ENCODE data around the gene SKIC8. TPM values are rescaled to one million over a fixed set of nuclear protein-coding genes. Genes with fewer than 3 reads are reported as not detected.

SKIC8 gene
- total RNA-seq, 4 donors from 2014 or later = 9.0 to 51.4 (median 44.1) TPM

DNA sequence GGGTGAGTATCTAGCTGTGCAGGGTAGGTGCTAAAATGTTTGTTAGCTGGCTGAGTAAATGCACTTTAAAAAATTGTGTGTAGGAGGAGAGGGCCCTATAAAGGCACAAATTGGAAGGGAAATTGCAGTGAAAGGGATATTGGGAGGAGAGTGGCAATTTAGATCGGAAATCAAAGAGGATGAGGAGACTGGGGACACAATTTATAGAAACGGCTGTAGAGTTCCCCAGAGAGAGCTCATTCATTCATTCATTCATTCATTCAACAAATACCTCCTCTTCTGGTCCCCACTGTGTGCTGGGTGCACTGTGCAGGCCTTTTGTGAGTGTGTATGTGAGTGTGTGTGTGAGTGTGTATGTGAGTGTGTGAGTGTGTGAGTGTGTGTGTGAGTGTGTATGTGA lies 32.6 kb downstream of the SKIC8 start:
- Histone ChIP-seq H3K4me1 (peaks cover 13 to 24% (median 17%) of the 10 kb centered on the region in 4 donors), H3K27ac (peak overlapping the region in 2 of 4 donors; percentile 20 to 89), H3K27me3 (no peaks in the 10 kb centered on the region), H3K9me3 (no peaks in the 10 kb centered on the region), H3K36me3 (no peaks in the 10 kb centered on the region), H3K4me3 (no peak overlapping the region)
- 65 to 82% methylated on average over 2 of the region's 2 CpGs for WGBS, 2 donors (ENCODE audit: low coverage in 1 of 2)
- TF ChIP-seq, protein P1, sequence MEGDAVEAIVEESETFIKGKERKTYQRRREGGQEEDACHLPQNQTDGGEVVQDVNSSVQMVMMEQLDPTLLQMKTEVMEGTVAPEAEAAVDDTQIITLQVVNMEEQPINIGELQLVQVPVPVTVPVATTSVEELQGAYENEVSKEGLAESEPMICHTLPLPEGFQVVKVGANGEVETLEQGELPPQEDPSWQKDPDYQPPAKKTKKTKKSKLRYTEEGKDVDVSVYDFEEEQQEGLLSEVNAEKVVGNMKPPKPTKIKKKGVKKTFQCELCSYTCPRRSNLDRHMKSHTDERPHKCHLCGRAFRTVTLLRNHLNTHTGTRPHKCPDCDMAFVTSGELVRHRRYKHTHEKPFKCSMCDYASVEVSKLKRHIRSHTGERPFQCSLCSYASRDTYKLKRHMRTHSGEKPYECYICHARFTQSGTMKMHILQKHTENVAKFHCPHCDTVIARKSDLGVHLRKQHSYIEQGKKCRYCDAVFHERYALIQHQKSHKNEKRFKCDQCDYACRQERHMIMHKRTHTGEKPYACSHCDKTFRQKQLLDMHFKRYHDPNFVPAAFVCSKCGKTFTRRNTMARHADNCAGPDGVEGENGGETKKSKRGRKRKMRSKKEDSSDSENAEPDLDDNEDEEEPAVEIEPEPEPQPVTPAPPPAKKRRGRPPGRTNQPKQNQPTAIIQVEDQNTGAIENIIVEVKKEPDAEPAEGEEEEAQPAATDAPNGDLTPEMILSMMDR (IDR thresholded peaks at IDR 0.05) = no peak
- TF ChIP-seq EP300 (IDR thresholded peaks at IDR 0.05; ENCODE audit: low read depth) (no peak), POLR2AphosphoS5 (IDR thresholded peaks at IDR 0.05) (no peak), POLR2A (IDR thresholded peaks at IDR 0.05) (no peak)
- in situ Hi-C loops (cut with MboI; ENCODE audit: low pct_ligation_motif_present in 1 of 4, low pct_unique_long_range_greater_than_20kb in 1 of 4, low sequenced_read_pairs in 3 of 4) (no loop called here), intact Hi-C loops (cut with DNase I; ENCODE audit: low total_unique reads) (no loop called here)
- no peak for DNase-seq

DNA sequence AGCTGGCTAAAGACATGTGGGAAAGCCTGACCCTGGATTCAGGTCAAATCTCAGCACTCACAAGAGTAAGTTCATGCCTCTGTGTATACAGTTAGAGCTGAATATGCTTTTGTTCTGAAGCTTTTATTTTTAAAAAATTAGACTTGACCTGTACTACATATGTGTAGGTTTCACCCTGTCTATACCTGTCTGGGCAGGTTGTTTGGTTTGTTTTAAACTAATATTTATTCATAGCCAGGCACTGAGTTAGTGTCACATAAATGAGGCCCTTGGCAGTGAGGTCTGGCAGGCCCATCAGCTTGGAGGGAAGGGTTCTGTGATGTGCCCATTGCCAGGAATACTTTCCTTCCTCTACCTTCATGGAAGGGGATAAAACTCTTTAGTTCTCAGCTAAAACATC lies 33.2 kb downstream of the SKIC8 start:
- Histone ChIP-seq H3K9me3 (no peaks in the 10 kb centered on the region), H3K27me3 (no peaks in the 10 kb centered on the region), H3K27ac (peak overlapping the region; percentile 20 to 94 (median 80)), H3K36me3 (no peaks in the 10 kb centered on the region), H3K4me1 (peaks cover 13 to 24% (median 17%) of the 10 kb centered on the region in 4 donors), H3K4me3 (no peak overlapping the region)
- in situ Hi-C loops (cut with MboI; ENCODE audit: low pct_ligation_motif_present in 1 of 4, low pct_unique_long_range_greater_than_20kb in 1 of 4, low sequenced_read_pairs in 3 of 4) = no loop called here
- TF ChIP-seq POLR2A (IDR thresholded peaks at IDR 0.05) (no peak), EP300 (IDR thresholded peaks at IDR 0.05; ENCODE audit: low read depth) (no peak), POLR2AphosphoS5 (IDR thresholded peaks at IDR 0.05) (no peak)
- TF ChIP-seq, protein P1 (IDR thresholded peaks at IDR 0.05) = no peak
- DNase-seq = no peak
- intact Hi-C loops (cut with DNase I; ENCODE audit: low total_unique reads) = no loop called here

DNA sequence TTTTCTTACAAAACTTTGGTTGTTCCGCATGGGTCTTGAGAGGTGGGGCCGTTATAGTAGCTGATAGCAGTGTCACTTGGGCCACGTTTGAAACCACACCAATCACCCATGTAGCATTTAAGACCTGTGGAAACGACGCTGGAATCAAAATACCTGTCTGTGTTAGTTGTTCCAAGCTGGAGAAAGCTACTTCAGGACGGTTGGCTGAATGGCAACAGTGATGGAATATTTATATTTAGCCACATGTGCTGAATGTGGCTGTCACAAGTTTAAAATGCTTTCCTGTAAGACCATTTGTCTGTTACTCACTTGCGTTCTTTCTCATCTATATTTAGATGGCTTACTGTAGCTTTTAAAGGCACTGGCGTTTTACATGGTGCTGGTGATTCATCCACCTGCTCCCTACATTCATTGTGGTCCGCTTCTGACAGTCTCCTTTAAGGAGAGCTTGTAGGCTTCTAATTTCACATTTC lies 33.6 kb downstream of the SKIC8 start:
- in situ Hi-C loops (cut with MboI; ENCODE audit: low pct_ligation_motif_present in 1 of 4, low pct_unique_long_range_greater_than_20kb in 1 of 4, low sequenced_read_pairs in 3 of 4) = no loop called here
- no peaks in the 10 kb centered on the region for H3K27me3 ChIP-seq
- TF ChIP-seq EP300 (IDR thresholded peaks at IDR 0.05; ENCODE audit: low read depth) = peak; percentile 54
- peak in 2 of 3 donors; percentile 54 to 61 for TF ChIP-seq POLR2AphosphoS5 (IDR thresholded peaks at IDR 0.05)
- TF ChIP-seq, protein P1 (IDR thresholded peaks at IDR 0.05) = no peak
- no peak for TF ChIP-seq POLR2A (IDR thresholded peaks at IDR 0.05)
- intact Hi-C loops (cut with DNase I; ENCODE audit: low total_unique reads) = no loop called here
- H3K27ac ChIP-seq = peak overlapping the region; percentile 70 to 95 (median 92)
- 67 to 69% methylated on average over 9 of the region's 9 CpGs for WGBS, 2 donors (ENCODE audit: low coverage in 1 of 2)
- no peaks in the 10 kb centered on the region for H3K36me3 ChIP-seq
- H3K9me3 ChIP-seq = no peaks in the 10 kb centered on the region
- DNase-seq = no peak
- peak overlapping the region in 2 of 4 donors; percentile 62 to 92 for H3K4me3 ChIP-seq
- H3K4me1 ChIP-seq = peaks cover 13 to 24% (median 17%) of the 10 kb centered on the region in 4 donors

GRCh38 chr15:78265137-78265460 lies 34.3 kb downstream of the SKIC8 start:
- WGBS, 2 donors (ENCODE audit: low coverage in 1 of 2) = 45% methylated on average over 11 of the region's 12 CpGs; no CpG with 5 or more reads in 1 of the 2 donors
- Histone ChIP-seq H3K9me3 (no peaks in the 10 kb centered on the region), H3K36me3 (no peaks in the 10 kb centered on the region), H3K27me3 (no peaks in the 10 kb centered on the region), H3K4me1 (peaks cover 13 to 24% (median 17%) of the 10 kb centered on the region in 4 donors), H3K27ac (peak overlapping the region; percentile 70 to 95 (median 92)), H3K4me3 (peak overlapping the region; percentile 52 to 92 (median 68))
- no peak for TF ChIP-seq POLR2AphosphoS5 (IDR thresholded peaks at IDR 0.05)
- no peak for TF ChIP-seq EP300 (IDR thresholded peaks at IDR 0.05; ENCODE audit: low read depth)
- TF ChIP-seq, protein P1 (IDR thresholded peaks at IDR 0.05) = no peak
- TF ChIP-seq POLR2A (IDR thresholded peaks at IDR 0.05) = no peak
- in situ Hi-C loops (cut with MboI; ENCODE audit: low pct_ligation_motif_present in 1 of 4, low pct_unique_long_range_greater_than_20kb in 1 of 4, low sequenced_read_pairs in 3 of 4) = no loop called here
- intact Hi-C loops (cut with DNase I; ENCODE audit: low total_unique reads) = no loop called here
- no peak for DNase-seq
